Islet of Langerhans (tissue), 1 donor: ENCODE data around the gene HLF.
A peak's percentile ranks its signal among the peaks of the same experiment; 100 is the strongest.

Experiments used
- FAIRE-seq: peaks from one replicate; lab custom pipeline; 2011; peaks lifted over from hg19 to GRCh38; lab: Jason Lieb, UNC

The HLF gene

DNA sequence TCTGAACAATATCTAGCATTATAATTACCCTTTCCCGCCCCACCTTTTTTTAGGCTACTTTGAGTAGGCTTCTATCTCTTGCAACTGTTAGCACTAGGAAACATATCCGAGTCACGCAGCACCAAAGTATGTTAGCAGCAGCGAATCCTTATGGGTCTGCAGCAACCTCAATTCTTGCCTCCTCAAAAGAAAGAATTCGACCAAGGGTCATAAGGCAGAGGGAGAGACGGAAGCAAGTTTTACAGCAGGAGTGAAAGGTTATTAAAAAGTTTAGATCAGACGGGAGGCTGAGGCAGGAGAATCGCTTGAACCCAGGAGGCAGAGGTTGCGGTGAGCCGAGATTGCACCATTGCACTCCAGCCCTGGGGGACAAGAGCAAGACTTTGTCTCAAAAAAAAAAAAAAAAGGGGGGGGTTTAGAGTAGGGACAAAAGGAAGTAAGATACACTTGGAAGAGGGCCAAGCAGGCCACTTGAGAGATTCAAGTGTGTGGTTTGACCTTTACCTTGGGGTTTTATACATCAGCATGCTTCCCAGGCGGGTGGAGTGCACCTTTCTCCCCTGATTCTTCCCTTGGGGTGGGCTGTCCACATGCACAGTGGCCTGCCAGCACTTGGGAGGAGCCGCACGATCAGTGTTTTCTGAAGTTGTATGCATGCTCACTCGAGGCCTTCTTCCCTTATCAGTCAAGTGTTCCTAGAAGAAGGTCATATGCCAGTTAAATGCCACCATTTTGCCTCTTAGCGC lies 67.7 kb downstream of the HLF start:
- no peak for FAIRE-seq

DNA sequence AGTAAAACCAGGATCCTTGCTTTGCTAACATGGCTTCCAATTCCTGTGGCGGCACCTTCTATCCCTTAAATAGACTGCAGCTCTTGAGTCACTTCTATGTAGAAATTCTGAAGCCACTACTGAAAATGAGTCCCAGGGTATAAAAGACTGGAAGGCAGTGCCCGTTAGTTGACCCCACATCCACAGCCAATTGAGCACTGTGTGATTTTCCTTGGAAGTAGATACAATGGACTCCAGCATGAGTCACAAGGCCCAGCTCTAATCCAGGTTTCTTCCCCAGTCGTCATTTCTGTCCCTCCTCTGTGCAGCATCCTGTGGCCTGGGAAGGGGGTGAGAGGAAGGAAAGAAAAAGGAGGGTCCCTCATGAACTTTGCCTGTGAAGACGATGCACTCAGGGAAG lies 69.5 kb downstream of the HLF start:
- no peak for FAIRE-seq

DNA sequence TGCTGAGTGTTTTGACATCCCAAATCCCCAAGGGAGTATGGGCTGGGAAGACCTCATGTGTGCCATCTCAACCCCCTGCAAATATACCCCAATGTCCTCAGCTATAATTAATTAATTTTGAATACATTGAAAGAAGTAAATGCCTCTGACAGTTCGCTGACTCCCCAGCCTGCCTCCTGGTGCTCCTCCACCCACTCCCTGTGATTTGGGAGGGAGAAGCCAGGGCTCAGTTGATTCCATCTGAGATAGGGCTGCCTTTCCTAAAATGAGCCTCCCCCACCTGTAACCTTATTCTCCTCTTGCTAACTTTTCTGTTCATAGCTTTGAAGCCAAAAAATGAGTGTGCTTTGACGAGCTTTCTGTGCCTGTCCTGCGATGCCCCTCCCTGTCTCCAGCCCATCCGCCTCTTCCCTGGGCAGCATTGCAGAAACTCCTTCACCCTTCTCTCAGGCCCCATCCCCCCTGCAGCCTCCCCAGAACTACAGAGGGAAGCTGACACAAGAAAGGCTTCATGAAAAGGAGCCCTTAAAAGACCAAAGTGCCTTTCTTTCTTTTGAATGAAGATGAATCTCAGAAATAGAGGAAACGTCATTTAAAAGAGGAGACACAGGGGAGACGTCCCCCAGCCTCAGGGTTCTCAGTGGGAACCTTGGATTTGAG lies 70.3 kb downstream of the HLF start:
- no peak for FAIRE-seq

DNA sequence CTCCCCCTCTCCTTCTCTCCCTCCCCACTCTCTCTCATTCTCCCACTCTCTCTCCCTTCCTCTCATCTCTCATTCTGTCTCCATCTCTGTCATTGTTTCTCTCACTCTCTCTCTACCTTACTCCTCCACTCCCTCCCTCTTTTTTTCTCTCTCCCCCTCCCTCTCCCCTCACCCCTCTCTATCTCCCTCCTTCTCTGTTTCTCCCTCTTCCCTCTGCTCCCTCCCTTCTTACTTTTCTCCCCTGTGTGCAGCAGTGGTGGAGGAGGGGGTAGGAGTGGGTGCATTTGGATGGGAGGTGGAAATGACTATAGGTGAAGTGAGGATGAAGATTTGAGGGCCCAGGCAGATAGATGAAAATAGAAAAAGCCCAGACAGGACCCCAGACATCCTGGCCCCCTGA lies 70.9 kb downstream of the HLF start:
- no peak for FAIRE-seq

DNA sequence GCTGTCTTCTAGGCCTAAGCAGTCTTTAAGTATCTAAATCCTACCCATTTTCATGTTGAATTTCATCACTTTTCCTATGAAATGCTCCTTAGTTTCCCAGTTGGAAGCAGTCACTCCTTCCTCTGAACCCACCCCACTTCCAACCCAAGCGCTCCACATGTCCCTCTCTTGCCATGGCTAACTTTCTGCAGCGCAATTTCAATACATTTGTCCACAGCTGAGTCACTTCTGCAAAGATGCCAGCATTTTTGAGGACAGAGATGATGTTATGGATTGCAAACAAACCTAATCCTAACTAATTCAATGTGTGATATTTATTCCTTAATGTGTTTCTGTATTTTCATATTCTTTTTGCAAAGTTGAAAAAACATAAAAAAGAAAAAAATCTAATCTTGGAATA lies 71.7 kb downstream of the HLF start:
- FAIRE-seq: no peak

DNA sequence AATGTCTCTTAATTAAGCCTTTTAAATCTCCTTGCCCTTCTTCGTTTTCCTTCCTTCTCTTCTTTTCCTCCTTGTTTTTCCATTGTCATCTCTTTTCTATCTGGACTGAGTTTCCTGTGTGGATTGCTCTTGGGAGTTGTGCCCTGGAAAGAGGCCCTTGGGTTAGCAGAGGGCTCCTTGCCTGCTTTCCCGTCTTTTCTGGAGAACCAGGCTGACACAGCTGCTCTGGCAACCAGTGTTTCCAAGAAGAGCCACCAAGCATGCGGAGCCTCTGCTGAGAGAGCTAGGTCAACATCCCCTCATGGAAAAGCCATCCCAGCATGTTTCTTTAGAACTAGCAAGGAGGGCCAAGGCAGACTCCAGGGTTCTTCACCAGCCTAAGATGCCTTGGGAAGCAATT lies 75.4 kb downstream of the HLF start:
- no peak for FAIRE-seq

DNA sequence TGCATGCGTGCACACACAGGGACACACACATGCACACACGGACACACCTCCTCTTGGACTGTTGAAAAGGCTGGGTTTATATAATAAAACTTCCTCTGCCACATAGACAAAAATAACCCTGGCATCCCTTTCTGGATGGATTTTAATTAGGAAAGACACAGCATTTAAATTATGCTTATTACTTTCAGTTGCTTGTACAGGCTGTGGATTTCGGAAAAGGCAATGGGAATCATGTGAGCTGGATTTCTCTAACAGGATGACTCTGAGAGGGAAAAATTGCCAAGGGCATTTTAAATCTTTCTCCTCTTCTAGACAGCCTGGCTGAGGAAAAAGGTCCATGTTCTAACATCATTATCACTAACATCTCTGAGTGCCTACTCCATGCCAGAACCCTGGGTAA lies 75.9 kb downstream of the HLF start:
- no peak for FAIRE-seq

DNA sequence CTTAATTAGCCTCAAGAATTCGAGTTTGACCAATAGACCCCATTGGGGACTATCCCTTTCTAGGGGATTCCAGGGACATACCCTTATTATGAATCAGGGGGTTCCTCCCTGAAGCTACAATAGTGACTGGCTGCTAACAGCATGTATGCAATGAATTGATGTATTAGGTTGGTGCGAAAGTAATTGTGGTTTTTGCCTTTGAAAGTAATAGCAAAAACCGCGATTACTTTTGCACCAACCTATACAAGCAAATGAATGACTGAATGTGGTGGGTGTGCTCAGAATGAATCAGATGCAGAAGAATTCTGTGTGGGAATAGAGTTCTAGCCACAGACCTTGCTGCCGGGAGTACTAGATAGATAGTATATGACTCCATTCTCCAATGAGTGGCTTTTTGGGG lies 76.7 kb downstream of the HLF start:
- FAIRE-seq: no peak

DNA sequence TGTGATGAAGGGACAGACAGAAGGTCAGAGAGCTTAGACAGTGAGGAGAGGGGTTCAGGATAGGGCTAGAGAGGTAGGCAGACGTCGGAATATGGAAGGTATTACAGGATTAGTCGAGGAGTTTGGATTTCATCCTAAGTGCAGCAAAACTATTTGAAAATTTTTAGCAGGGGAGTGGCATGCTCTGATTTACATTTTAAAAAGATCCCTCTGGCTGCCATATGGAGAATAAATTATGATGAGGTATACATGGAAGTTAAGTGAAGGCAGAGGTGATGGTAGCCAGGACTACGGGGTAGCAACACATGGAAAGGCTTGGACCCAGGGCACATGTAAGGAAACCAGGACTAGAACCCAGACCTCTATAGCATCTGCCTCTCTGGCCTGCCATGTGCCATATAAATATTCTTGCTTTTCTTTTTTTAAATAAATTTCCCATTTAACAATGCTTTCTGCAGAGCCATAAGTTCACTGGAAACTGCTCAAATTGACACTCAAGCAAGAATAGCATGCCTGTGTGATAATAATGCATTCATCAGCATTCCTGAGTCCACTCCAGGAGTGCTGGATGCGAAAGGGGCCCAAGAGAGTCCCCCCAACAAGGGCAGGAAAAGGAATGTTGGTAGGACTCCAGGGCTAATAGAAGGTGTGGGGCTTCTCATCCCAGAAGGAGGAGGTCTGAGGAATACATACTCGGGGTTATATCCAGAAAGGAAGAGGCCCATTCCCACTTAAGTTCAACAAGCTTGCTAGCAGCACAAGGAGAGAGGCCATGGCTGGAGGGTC lies 78.2 kb downstream of the HLF start:
- FAIRE-seq: no peak

DNA sequence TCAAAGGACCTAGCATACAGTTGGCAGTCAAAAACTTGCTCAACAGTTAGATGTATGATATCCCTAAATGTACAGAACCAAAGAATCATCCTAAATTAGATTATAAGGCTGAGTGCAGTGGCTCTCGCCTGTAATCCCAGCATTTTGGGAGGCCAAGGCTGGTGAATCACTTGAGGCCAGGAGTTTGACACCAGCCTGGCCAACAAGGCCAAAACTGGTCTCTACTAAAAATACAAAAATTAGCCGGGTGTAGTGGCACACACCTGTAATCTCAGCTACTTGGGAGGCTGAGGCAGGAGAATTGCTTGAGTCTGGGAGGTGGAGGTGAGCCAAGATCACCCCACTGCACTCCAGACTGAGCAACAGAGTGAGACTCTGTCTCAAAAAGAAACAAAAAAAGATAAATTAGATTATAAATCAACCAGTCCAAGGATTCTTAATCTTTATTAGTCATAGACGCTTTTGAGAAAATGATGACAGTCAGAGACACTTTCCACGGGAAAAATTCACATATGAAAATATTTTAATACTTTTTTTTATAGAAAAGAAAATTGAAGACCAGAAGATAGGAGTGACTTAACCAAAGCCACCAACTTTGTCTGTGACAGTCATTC lies 79.2 kb downstream of the HLF start:
- FAIRE-seq: no peak

DNA sequence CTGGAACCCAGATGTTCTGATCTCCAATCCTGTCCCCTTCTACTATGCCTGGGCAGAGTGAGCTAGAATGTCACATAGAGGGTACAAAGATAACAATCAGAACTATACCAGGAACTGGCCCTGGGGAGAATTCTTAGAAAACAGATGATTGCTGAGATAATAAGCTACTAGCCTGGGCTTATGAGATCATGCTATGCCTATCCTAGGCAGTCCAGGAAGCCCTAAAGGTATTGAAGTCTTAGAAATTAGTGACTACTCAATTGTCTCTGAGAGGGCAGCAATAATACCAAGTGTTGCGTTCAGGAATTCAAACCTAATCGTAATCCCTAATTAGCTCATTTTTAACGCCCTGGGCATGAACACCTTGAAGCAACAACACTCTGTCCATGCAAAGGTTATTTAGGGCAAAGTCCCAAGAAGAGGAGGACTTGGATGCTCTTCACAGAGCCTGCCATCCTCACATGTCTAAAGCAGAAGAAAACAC lies 79.8 kb downstream of the HLF start:
- FAIRE-seq: no peak

DNA sequence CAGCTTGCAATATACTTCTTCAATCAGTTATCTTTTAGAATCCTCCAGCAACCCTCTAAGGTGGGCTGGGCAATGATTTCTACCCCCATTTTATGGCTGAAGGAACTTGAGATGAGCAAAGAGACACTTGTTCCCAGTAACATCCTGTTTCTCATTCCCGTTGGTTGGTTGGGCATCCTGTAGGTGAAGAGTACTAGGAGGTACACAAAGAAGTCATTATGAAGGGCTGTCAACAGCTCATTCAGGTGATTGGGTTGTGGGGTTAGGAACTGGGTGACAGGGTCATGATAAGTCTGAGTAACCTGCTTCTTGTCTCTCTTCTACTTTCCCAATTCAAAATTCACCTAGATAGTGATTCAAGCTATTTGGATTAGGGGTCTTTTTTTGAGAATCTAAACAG lies 80.4 kb downstream of the HLF start:
- FAIRE-seq: no peak

DNA sequence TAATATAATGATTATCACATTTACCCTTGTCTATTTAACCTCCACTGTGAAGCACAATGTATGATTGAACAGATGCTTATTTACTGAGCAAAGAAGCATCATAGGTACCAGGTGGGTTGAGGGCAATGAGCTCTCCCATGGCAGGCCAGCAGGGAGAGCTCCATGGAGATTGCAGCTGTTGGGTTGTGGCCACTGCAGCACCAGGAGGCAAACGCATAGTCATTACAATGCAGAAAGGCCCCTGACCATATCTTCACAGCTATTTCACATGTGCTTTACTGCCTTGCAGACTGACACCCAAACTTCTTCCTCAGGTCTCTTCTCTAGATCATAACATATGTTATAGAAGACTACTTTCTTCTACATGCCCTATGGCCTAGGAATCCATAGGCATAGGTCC lies 81.9 kb downstream of the HLF start:
- no peak for FAIRE-seq

DNA sequence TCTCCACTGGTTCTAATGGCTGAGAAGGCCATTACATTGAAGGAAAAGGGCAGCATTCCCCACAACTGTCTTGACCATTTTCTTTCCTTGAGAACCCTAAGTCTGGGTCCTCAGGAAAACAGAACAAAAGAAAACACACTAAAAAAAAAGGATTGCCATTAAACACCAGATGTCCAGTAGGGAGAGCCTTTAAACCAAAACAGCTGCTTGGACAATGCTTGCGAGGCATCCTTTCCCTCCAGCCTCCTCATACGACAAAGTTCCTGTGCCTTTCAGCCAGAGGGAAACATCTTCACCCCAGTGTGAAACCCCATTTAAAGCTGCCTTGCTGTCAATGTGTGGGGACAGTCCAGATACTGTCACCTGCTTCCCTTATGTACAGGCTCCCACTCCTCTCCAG lies 82.6 kb downstream of the HLF start:
- no peak for FAIRE-seq

DNA sequence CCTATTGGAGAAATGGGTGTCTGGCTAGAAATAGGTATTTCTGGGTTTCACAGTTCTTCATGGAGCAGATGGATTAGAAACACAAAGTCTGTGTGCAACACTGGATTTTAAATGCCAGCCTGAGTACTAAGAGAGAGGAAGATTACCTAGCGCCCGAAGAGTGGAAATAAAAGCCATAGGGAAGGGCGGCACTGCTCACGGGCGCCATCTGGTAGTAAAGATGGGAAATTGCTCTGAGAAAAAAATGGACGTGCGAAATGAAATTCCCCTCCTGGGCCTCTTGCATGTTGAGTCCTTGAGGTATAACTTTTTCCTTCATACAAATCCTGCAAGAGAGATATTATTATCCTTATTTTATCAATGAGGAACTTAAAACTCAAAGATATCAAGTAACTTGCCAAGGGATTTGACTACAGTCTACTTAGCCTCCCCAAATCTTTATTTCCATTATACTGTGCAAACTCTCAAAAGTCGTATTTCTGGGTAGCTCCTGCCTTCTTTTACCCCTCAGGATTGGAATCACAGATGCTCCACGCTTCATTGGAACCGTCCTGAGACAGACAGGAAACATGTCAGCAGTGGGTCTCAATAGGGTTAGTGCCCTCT lies 84.1 kb downstream of the HLF start:
- no peak for FAIRE-seq

DNA sequence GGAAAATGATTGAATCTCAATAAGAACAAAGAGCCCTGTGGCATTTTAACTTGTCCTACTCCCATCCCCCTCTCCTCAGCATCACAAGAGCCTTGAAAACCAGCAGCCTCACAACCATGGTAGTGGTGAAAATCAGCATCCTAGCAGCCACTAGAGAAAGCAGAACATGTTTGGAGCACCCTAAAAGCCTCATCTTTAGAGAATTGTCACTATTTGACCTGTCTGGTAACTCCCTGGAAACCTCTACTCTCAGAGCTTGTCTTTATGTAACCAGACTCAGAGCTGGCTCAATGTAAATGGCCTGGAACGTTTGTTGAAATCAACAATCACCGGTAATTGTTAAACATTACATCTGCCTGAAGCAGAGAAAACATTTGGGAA lies 86.1 kb downstream of the HLF start:
- FAIRE-seq: no peak

DNA sequence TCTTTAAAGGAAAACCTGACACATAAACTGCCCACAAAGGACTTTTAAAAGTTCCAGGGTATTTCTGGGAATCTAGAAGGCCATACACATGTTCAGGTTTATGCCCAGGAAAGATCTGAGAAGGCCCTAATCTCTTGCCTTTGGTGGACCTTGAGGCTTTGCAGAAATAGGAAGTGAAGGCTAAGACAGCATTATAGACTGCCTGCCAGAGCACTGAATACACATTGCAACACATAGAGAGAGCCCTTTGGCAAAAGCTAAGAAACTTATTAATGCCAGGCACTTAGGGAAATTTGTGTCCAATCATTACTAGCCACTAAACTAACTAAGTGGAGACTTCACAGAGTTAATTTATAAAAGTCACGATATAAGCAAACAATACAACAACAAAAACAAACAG lies 86.5 kb downstream of the HLF start:
- no peak for FAIRE-seq

DNA sequence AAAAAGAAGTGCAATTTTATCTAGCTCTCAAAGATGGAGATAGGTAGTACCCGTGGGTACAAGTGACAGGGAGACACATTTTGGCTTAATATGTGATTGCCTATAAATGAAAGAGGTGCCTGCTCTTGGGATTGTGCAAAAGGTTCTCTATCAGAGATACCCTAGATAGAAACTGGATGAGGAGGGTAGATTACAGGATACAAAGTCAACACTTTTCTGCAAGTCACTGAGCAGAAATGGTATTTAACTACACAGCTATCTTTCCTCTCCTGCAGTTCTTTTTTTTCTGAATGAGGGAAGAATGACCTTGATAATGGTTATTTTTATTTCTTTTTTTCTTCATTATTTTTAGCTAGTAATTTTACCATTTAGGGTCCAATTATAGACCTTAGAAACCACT lies 89.2 kb downstream of the HLF start:
- no peak for FAIRE-seq

DNA sequence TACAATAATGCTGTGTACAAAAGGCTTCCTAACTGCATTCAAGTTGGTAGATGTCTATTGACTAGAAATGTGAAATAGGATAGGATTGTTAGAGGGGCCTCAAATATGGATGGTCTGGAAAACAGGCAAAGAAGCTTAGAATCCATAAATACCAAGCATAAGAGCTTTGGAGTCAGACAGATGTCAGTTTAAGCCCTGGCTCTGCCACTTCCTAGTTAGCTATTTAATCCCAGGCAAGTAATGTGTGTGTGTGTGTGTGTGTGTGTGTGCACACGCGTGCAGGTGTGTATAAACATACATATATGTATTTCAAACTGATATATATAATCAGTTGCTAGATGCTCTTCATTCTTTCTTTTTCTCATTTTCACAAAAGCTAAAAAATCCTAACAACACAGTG lies 90.2 kb downstream of the HLF start:
- no peak for FAIRE-seq

DNA sequence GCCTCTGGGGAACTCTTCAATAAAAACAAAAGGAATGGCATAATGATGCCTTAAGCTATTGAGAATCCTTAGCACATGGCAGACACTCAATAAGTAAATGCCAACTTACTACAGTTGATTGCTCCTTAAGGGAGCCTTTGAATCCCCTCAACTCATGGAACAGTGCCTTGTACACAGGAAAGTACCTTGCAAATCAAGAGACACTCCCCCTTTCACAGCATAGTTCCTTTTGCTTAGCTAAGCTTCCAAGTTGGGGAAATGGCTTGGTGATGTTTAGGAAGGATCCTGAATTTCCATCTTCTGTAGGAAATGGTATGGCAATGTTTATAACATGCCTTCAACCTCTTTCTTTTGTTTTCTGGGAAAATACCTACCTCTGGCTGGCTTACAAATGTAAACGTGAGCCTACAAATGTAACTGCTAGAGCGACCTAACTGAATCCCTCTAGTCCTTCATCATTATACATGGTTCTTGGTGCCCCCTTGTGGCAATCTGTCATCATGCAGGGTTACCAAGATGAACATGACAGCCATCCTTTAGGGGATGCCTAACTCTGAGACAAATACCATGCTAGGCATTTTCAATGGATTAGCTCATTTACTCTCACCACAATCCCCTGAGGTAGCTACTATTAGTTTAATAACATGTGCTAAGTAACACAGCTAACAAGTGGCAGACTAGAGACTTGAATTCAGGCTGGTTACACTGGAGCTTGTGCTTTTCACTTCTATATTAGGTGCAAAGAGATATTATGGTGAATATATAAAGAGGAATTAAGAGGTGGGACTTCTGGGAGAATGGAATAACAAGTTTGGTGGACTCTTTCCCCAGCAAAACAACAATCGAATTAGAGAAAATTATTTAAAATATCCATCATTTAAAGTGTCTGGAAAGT lies 91.9 kb downstream of the HLF start:
- peak; percentile 75 for FAIRE-seq

DNA sequence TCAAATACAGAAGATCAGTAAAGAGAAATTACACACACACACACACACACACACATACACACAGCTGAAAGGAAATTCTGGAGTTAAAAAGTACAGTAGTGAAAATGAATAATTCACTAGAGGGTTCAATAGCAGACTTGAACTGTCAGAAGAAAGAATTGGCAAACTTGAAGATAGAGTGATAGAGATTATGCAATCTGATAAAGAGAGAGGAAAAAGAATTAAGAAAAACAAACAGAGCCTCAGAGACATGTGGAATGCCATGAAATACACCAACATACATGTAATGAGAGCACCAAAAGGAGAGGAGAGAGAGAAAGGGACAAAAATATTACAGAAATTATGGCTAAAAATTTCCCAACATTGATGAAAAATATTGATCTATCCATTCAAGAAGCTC lies 96.2 kb downstream of the HLF start:
- FAIRE-seq: no peak

DNA sequence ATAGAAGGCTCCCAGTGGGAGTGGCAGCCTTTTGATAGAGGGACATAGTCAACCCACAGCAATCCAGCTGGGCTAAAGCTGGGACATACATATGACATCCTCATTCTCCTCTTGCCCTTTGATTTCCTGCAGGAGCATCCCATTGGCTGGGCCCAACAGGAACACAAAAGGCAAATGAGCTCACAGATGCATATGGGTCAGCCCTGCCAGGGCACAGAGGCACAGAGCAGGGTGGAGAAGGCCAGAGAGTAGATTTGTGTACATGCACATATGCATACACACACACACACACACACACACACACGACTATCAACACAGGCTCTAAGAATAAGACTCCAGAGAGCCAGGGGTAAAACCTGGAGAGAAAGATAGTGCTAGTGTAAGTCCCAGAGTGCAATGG lies 98.3 kb downstream of the HLF start:
- FAIRE-seq: no peak
